Fibroblast of mammary gland (primary cell): ENCODE results near the gene SDHAF3.

Experiments used
- DNase-seq: peaks from one replicate; pipeline ENCODE4 v3.0.0-alpha.2; 2010; ENCODE audit warnings: low read depth
- H3K4me3 ChIP-seq: 2 replicates; pipeline ENCODE4 v1.5.1; 2011; ENCODE audit warnings: low read depth, mild to moderate bottlenecking, low read length, moderate library complexity; ENCODE audit not compliant: control insufficient read depth
- CTCF ChIP-seq: conservative IDR thresholded peaks from 2 replicates; pipeline ENCODE4 v1.5.1; 2011; ENCODE audit warnings: low read depth, low read length, inconsistent platforms; ENCODE audit not compliant: control insufficient read depth, insufficient read depth

The SDHAF3 gene

GRCh38 chr7:97088364-97088763 lies 29.1 kb upstream of the SDHAF3 start:
- DNase-seq, result no peak
- no peak for TF ChIP-seq CTCF
- no peak overlapping the region for H3K4me3 ChIP-seq

GRCh38 chr7:97089771-97090170 lies 27.7 kb upstream of the SDHAF3 start:
- TF ChIP-seq CTCF, result no peak
- no peak for DNase-seq
- H3K4me3 ChIP-seq, result no peak overlapping the region

GRCh38 chr7:97090761-97091353 lies 26.6 kb upstream of the SDHAF3 start:
- no peak for DNase-seq
- no peak overlapping the region for H3K4me3 ChIP-seq
- TF ChIP-seq CTCF, result no peak

- no peak for TF ChIP-seq CTCF
- no peak overlapping the region for H3K4me3 ChIP-seq
These were observed 23.1 kb upstream of the SDHAF3 start for GRCh38 chr7:97094284-97094930.

GRCh38 chr7:97096037-97096436 lies 21.5 kb upstream of the SDHAF3 start:
- DNase-seq, result no peak
- H3K4me3 ChIP-seq, result no peak overlapping the region
- TF ChIP-seq CTCF, result no peak

More at GRCh38 chr7:97094284-97094930, 23.1 kb upstream of the SDHAF3 start:
- no peak for DNase-seq

GRCh38 chr7:97096661-97097060 lies 20.8 kb upstream of the SDHAF3 start:
- no peak overlapping the region for H3K4me3 ChIP-seq
- no peak for DNase-seq
- TF ChIP-seq CTCF, result no peak
